Cerebellar cortex (tissue), 1 donor: ENCODE measurements around the gene MYO15B.

Source experiments
- DNase-seq: peaks from one replicate; pipeline ENCODE4 v3.0.0-alpha.2; 2015; ENCODE audit warnings: low spot score

MYO15B gene

DNA sequence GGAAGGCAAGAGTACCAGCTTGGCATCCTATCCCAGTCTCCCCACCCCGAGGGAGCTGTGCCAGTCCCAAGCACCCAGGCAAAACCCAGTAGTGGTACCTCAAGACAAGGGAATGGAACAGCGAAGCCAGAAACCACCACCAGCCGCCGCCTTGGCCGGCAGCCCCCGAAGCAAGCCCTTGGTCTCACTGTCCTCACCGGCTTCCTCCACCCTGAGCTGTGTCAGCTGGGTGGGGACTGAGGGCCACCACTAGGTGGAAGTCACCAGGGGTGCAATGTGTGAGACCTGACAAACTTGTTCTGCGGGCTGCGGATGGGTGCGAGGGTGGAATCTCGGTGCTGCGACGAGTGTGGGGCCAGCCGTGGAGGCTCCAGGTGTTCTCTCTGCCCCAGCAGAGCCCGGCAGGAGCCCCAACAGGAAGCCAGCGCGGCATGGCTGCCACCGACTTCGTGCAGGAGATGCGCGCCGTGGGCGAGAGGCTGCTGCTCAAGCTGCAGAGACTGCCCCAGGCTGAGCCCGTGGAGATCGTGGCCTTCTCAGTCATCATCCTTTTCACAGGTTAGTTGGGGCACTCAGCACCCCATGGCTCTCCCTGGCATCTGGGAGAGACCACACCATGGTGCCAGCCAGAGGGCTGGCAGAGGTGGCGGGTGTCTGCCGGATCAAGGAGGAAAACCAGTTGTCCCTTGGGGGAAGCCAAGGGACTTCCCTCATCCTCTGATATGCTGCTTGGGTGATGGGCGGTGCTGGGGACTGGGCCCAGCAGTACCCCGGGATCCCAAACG, 52.4 kb downstream of the MYO15B start:
- DNase-seq: no peak

DNA sequence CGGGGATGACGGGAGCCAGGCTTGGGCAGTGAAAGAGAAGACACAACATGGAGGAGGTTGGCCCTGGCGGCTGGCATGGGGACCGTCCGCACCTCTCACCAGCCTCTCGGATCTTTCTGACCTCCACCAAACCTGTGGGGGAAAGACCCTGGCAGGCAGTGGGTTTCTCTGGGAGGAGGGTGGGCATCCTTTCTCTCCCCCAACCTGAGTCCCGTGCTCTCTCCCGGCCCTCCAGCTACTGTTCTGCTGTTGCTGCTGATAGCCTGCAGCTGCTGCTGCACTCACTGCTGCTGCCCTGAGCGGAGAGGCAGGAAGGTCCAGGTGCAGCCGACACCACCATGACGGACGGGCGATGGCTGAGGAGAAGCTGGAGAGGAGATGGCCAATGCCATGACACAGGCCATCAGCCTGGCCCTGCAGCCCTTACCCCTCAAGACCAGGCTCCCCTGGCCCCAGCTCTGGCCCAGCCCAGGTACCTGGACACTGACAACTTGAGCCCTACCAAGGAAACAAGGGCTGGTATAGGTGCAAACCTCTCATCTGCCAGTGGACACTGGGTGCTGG, 53.0 kb downstream of the MYO15B start:
- no peak for DNase-seq

DNA sequence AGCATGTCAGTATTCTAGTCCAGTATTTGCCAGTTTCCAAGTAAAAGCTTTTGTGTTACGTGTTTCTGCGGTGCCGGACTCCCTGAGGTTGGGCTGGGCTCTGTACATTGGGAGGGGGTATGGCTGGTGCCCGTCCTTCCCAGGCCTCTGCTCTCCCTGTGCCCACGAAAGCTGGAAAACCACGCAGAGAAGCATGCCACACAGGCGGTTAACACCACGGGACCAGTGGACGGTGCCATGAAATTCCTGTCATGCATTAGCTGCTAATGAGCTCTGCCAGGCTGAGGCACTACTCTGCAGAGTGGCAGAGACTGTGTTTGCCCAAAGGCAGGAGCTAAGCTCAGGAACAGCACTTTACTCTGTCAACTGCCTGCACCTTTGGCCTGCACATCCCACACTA, 53.7 kb downstream of the MYO15B start:
- no peak for DNase-seq

DNA sequence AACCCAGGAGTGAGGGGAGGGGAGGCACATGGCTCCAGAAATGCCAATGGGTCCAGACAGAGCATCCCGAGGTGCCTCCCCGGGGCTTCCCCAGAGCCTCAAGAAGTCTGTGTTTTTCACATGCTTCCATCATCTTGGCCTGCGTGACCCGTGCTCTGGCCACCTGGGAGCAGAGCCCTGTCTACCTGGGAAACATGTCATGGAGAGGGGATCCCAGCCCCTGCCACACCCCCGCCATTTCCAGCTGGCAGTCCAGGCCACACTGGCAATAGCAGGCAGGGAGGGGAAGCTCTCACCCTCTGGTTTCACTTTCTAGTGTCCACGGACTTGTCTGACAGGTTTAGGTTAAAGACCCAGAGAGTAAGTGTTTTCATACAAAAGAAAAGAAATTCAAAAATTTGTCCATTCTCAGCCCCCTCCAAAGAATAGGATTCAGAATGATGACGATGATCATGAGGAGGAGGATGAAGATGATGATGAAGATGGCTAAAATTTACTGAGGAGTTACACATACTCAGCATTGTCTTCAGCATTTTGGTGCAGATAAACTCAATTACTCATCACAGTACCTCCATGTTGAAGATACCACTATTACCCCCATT, 54.7 kb downstream of the MYO15B start:
- DNase-seq: no peak

DNA sequence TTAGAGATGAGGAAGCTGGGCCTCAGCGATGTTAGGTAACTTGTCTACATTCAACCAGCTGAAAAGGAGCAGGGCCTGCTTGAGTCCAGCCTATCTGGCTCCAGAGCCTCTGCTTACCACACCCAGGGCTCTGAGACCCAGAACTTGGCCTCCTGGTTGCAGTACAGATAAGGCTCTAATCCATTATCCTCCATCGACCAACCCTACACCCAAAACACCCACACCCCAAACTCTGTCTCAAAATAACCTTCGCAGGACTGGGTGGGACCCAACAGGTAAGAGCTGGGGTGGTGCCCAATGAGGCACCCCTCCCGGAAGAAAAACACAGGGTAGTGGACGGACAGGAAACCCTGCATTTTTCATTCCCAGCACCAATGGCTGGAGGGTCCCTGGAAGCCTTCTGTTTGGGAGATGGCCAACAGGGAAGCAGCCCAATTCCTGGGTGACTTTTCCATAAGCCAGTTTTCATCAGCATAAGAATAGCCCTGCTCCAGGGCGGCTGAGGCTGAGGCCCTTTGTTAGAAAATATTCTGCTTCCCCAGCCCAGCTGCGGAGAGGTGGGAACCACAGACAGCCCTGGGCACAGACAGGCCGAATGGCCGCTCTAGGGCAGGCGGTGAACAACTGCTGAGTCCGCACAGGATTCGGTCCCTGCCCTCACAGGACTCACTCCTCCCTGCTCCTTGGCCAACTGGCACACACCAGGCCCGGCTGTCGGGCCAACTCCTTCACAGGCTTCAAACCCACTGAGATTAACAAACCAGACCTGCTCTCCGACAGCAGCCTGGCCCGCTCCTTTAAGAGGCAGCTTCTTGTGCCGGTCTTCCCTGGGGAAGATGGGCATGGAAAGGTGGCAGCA, 55.4 kb downstream of the MYO15B start:
- DNase-seq: peak; percentile 34

DNA sequence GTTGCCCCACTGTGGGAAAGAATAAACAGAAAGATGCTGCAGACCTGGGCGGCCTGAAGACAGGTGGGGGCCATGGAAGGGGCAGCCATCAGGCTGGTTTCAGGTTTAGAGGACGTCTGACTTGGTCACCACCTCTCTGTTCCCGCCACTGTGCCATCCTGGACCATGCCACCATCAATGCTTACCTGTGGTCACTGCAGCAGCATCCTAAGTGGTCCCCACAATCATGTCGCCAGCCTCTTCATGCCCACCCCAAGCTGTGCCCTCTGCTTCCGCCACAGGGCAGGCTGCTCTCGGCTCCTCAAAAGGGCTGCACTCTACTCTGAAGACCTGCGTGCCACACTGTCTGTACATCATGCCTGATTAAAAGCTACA, 56.0 kb downstream of the MYO15B start:
- DNase-seq: no peak

DNA sequence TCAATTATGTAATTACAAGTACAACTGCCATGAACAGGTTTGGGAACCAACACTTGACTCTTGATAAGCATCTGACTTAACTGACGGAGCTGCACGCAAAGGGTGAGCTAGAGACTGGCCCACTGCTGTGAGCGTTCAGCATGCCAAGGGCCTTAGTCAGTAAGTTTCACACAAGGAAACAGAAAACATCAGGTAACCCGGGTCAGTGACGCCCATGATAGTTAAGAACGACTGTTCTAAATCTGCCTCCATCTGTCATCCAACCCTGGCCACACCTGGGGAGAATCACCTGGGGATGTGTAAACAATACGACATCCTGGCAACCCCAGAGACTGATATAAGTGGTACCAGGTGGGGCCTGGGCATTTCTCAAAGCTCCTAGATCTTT, 57.9 kb downstream of the MYO15B start:
- no peak for DNase-seq

DNA sequence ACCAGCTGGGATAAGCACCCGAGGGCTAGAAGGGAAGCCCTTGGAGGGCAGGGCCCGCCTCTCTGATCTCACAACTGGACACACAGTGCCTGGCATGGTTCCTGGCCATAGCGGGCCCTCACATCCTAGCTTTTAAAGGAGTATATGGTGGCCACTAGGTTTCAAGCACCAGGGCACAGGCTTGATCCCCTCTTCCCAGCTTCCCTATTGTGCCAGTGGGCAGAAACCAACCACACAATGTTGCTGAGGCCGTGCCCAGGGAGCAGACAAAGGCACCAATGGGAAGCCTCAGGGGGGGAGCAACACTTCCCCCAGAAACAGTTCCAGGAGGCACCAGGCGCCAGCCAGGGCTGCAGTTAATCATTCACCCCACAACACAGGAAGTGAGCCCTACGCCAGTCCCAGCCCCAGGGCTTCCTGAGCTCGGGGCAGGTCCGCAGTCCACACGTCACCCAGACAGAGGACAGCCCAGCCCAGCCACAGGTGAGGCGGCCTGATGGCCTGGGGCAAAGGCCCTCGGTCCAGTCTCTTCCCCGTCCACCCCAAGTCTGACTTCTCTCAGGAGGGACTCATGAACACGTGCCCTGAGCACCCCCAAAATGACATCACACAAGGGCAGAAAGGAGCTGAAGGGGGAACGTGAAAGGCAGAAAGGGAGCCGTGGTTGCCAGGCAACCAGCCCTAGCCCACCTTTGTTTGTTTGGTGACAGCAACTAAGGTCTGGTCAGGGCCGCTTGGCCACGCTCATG, 58.5 kb downstream of the MYO15B start:
- DNase-seq: no peak

DNA sequence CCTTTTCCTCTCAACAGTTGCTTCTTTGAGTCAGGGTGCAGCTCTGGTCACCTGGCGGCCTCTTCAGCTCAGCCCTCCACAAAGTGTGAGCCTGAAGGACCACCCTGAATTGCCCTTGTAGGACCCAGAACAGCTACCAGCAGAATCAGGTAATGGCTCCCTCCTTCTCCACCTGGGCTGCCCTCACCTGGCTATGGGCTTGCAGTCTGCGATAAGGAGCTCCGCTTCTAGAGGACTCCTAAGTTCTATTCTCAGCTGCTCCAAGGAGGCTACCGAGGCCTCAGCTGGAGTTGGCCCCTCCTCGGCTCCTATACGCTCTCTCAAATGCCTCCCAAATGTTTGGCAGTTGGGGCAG, 59.0 kb downstream of the MYO15B start:
- DNase-seq: no peak

DNA sequence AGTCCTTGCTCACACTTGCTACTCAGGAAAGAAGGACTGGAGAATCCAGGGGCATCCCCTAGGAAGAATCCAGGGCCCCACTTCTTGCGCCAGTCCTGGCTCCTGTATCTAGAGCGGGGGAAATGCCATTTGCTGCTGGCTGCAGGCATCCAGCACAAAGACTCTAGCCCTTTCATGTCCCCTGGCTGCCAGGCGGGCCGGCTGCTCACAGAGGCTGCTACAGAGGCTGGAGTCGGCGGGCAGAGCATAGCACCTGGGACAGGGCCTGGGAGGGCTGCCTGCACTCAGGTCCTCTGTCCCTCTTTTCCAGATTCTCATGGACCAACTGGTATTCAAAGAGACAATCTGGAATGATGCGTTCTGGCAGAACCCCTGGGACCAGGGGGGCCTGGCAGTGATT, 59.5 kb downstream of the MYO15B start:
- no peak for DNase-seq

DNA sequence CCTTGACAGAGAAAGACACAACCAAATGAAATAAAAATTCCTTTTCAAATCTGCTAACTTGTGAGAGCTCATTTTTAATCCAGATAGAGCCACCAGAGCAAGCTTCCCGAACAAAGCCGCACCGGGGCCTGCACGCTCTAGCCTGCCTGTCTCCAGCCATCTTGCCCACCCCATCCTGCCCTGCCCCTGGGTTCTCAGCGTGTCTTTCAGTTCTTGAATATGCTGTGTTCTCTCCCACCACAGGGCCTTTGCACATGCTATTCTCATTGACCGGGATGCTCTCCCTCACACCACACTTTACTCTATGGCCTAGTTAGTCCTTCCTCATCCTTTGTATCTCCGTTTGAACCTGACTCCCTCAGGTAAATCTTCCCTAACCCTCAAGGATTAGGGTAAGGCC, 60.3 kb downstream of the MYO15B start:
- no peak for DNase-seq

DNA sequence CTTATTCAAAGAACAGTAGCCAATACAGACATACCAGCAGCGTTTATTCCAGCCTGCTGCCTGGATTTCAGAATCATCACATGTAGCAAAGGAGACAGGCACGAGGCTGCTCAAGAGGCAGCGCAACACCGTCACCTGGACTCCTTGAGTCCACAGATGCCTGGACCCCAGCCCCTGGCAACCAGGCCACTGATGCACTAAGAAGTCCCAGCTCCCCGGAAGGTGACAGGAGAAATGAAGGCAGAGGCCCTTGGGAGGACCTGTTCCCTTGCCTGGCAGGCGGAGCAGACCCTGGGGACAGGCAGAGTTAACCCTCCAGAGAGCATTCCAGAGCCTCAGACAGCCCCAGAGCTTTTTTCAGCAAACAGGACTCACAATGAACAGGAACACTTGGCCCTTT, 62.1 kb downstream of the MYO15B start:
- DNase-seq: no peak

DNA sequence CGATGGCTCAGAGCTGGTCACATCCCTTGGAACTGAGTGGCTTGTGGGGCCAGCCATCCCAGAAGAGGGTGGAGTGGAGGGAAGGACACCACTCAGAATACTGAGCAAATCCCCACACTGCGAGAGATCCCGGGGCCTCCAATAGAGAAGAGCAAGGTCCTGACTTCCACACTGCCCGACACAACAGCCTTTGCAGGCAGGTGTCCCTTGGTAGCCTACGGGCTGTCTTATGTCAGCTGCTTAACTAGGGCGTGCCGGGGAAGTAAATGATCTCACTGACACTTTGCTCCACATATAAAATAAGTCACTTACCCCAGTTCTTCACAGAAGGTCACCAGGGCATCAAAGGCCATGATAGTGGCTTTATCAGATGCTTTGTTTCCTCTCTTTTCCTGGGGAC, 63.3 kb downstream of the MYO15B start:
- no peak for DNase-seq

DNA sequence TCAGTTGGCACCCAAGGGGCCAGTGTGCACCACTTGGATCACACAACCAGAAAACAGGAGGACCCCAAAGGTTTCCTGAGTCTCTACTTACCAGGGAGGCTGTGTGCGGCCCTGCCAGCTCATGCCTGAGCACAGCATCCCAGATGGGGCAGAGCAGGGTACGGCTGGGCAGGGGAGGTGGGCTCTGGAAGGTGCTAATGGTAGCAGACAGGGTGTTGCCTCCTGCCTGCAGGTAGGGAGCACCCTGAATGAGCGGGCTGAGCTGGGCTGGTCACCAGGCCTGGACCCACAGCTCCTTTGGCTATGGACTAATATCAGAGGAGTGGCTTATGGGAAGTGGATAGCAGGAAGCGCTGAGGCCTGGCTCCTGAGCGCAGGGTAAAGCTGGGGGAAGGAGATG, 64.7 kb downstream of the MYO15B start:
- no peak for DNase-seq

DNA sequence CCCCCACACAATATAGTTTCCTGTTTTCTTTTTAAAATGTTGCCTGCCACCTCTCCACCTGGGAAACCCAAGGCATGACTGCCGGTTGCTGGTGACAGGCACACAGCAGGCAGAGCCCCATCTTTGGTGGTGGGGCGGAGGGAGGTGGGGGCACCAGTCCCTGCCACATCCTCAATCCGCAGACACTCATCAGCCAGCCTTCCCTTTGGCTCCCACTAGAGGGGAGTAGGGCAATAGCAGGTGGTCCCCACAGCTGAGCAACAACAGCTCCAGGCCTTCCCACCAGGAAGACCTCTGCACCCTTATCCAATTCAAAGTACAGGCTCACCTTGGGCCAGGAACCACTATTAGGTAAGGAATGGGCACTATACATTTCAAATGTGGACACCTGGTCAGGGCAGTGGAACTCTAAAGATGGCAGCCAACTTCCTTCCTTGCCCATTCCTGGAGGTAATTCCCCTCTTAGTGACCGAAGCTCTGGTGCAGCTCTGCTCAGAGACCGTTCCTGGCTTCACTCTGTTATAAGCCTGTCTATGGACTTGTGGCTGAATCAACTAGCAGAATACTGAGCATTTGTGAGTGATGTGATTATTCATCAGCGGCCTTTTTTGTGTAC, 65.4 kb downstream of the MYO15B start:
- DNase-seq: peak; percentile 44

DNA sequence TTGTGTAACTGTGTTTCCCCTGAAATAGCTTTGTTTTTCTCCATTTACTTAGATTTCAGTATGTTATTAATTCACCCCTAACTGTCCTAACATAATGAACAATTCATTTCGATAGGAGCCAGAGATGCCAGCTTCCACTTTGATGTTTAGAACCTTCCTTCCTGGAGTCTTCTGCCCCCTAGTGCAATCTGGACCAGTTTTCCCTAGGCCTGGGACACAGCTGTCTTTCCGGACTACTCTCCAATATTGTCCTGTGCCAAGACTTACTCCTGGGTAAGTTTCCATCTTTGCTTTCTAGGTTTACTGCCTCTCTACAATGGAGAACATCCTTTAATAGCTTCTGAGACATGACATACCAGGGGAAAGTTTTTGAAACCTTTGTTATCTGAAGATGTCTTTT, 66.6 kb downstream of the MYO15B start:
- DNase-seq: peak; percentile 26

DNA sequence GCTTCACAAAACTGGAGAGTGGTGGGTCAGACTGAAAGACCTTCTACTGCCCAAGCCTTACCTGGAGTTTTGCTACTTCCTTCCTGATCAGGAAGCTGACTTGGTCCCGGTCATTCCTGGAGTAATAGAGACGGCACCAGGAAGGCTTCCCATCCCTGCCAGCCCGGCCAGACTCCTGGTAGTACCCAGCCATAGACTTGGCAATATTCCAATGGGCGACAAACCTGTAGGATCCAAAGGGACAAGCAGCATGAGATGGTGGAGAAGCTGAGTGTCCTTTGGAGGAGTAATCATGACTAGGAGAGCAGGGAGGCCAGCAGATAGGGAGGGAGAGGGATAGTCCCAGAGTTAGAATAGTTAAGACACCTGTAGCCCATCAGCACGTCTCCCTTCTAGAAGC, 70.6 kb downstream of the MYO15B start:
- DNase-seq: no peak

DNA sequence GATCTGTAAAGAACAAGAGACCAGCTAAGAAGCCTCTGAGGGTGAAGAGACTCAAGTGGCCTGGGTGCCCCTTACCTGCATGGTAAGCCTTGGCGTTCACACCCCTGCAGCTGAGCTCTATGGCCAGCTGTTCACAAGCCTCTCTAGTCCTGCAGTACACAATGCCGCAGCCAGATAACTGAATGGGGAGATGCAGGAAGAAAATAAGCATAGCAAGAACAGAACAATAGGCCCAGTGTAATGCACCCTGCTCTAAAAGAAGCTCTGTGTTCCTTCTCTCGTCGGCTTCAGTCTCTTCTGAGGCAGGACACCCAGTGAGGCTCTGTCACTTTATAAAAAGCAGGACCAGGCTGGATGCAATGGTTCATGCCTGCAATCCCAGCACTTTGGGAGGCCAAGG, 73.9 kb downstream of the MYO15B start:
- DNase-seq: no peak

DNA sequence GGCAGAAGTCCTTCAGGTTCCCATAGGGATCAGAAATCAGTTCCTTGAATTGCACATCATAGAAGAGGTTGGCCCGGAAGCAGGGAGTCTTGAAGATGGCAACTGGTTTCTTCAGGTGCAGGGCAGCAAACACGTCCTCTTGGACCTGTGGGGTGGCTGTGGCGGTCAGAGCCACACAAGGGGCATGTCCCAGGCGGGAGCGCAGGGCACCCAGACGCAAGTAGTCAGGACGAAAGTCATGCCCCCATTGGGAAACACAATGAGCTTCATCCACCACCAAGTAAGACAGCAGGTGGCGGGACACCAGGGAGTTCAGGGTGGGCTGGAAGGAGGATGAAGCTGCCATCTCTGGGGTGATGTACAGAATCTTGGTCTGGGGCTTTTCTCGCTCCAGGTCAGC, 74.9 kb downstream of the MYO15B start:
- DNase-seq: no peak

DNA sequence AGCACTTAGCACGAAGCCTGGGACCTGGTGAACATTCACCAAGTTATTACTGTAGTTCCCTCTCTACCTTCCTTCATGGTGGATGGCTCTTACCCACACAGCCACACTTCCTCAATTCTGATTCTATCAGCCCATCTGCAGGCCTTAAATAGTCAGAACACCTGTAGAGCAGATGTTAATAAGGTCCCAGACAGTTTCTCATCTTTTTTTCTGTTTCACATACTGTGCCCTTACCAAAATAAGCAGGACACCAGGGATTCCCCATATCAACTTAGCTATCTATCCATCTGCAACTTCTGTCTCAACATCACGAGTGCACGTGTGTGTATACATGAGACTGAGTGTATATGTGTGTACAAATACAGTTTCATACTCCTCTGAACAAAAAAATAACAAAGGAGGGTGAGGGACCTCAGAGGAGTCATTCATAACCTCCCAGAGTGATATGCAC, 76.5 kb downstream of the MYO15B start:
- DNase-seq: no peak

DNA sequence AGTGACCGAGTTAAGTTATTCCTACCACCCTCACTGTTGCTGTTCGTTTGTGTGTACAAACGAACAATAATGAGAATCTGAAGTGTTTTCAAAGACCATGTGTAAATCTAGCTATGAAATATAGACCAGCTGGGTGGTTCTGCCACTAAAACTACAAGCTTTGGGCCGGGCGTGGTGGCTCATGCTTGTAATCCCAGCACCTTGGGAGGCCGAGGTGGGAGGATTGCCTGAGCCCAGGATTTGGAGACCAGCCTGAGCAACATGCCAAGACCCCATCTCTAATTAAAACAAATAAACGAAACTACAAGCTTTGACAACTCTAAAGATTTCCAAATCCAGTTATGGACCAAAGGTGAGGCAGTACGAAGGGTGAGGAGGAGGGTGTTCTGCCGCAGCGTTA, 78.4 kb downstream of the MYO15B start:
- DNase-seq: no peak
